IMR-90 (cell line): ENCODE results near the gene MRPS24.

ENCODE experiments used
- BHLHE40 ChIP-seq: fragments of 150-350 bp; IDR thresholded peaks from 2 replicates; pipeline ENCODE4 v1.6.1; 2016; ENCODE audit warnings: mild to moderate bottlenecking, low read depth, low read length
- ELK1 ChIP-seq: fragments of 150-350 bp; IDR thresholded peaks from 2 replicates; pipeline ENCODE4 v1.6.1; 2016; ENCODE audit warnings: low read depth, mild to moderate bottlenecking, low read length, moderate library complexity, borderline replicate concordance
- MAFK ChIP-seq: IDR thresholded peaks from 2 replicates; pipeline ENCODE4 v1.6.1; 2012; ENCODE audit warnings: low read depth, low read length, improper control_type of control experiment
- MXI1 ChIP-seq: IDR thresholded peaks from 2 replicates; pipeline ENCODE4 v1.6.1; 2012; ENCODE audit warnings: low read depth, mild to moderate bottlenecking, low read length, moderate library complexity, borderline replicate concordance
- POLR2A ChIP-seq: IDR thresholded peaks from 2 replicates; pipeline ENCODE4 v1.6.1; 2012; ENCODE audit warnings: mild to moderate bottlenecking, low read depth, low read length
- RAD21 ChIP-seq: IDR thresholded peaks from 2 replicates; pipeline ENCODE4 v1.6.1; 2012; ENCODE audit warnings: low read length, improper control_type of control experiment
- RFX5 ChIP-seq: IDR thresholded peaks from 2 replicates; pipeline ENCODE4 v1.8.0; 2012; ENCODE audit warnings: low read depth, mild to moderate bottlenecking, low read length, moderate library complexity
- SMC3 ChIP-seq: fragments of 150-350 bp; IDR thresholded peaks from 2 replicates; pipeline ENCODE4 v1.6.1; 2016; ENCODE audit warnings: low read depth, mild to moderate bottlenecking, antibody characterized with exemption, low read length, moderate library complexity
- USF2 ChIP-seq: fragments of 150-350 bp; IDR thresholded peaks from 2 replicates; pipeline ENCODE4 v1.6.1; 2017; ENCODE audit warnings: mild to moderate bottlenecking, antibody characterized with exemption, low read length, low read depth
- TF ChIP-seq, protein P1 (sequence below): conservative IDR thresholded peaks from 2 replicates; pipeline ENCODE4 v1.5.1; 2012; ENCODE audit warnings: mild to moderate bottlenecking, low read depth, low read length, improper control_type of control experiment

DNA sequence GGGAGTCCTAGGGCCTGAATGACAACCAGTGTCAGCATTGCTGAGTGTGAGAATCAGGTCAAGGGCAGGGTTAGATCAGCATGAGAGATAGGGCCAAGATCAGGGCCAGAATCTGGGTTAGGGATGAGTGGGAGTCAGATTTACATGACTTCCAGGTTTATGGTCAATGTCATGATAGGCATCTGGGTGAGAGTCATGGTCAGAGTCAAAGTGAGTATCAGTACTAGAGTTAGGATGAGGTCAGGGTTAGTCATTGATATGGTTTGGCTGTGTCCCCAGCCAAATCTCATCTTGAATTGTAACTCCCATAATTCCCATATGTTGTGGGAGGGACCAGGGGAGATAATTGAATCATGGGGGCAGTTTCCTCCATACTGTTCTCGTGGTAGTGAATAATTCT lies 12.3 kb downstream of the MRPS24 start:
- TF ChIP-seq POLR2A (no peak), MXI1 (no peak), SMC3 (no peak), RFX5 (no peak), ELK1 (no peak), USF2 (no peak), MAFK (no peak), BHLHE40 (no peak), RAD21 (no peak)
- TF ChIP-seq, protein P1, sequence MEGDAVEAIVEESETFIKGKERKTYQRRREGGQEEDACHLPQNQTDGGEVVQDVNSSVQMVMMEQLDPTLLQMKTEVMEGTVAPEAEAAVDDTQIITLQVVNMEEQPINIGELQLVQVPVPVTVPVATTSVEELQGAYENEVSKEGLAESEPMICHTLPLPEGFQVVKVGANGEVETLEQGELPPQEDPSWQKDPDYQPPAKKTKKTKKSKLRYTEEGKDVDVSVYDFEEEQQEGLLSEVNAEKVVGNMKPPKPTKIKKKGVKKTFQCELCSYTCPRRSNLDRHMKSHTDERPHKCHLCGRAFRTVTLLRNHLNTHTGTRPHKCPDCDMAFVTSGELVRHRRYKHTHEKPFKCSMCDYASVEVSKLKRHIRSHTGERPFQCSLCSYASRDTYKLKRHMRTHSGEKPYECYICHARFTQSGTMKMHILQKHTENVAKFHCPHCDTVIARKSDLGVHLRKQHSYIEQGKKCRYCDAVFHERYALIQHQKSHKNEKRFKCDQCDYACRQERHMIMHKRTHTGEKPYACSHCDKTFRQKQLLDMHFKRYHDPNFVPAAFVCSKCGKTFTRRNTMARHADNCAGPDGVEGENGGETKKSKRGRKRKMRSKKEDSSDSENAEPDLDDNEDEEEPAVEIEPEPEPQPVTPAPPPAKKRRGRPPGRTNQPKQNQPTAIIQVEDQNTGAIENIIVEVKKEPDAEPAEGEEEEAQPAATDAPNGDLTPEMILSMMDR: no peak
